Cardiac fibroblast (primary cell): ENCODE results near the gene BCL2.

ENCODE experiments used
- DNase-seq, 2 donors: peaks; one replicate each; pipeline versions ENCODE4 v3.0.0 to v3.0.0-alpha.2; 2010; ENCODE audit warnings: low read depth in 2 of 2
- H3K4me3 ChIP-seq, 2 donors: replicated peaks in 1 of 2; 1 replicate in 1 of 2; 2 replicates in 1 of 2; pipeline ENCODE4 v1.5.1; 2011; ENCODE audit warnings: low read depth in 2 of 2, low read length in 2 of 2, mild to moderate bottlenecking in 2 of 2, moderate library complexity in 1 of 2
- TF ChIP-seq, protein P1 (sequence below): IDR thresholded peaks from one replicate; pipeline ENCODE4 v1.5.1; 2011; ENCODE audit warnings: low read depth, mild to moderate bottlenecking, low read length, inconsistent platforms

The BCL2 gene

DNA sequence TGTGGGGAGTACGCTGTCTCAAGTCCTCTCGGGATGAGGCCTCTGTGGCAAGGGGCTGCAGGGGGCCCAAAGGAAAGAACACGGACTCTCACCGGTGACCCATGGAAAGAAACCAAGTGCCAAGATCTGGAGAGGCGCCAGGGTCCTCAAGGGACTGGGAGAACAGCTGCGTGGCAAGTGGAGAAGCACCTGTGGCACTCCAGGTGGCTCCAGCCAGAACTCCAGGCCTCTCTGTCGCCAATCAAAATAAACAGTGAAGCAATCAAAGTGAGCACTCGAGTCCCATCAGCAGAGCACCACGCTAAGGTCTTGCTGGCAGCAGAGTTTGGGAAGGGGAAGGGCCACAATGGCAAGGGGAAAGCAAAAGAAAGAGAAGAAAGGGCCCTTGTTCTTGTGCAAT is 54.7 kb downstream of the BCL2 start:
- no peak for DNase-seq
- TF ChIP-seq, protein P1, sequence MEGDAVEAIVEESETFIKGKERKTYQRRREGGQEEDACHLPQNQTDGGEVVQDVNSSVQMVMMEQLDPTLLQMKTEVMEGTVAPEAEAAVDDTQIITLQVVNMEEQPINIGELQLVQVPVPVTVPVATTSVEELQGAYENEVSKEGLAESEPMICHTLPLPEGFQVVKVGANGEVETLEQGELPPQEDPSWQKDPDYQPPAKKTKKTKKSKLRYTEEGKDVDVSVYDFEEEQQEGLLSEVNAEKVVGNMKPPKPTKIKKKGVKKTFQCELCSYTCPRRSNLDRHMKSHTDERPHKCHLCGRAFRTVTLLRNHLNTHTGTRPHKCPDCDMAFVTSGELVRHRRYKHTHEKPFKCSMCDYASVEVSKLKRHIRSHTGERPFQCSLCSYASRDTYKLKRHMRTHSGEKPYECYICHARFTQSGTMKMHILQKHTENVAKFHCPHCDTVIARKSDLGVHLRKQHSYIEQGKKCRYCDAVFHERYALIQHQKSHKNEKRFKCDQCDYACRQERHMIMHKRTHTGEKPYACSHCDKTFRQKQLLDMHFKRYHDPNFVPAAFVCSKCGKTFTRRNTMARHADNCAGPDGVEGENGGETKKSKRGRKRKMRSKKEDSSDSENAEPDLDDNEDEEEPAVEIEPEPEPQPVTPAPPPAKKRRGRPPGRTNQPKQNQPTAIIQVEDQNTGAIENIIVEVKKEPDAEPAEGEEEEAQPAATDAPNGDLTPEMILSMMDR = no peak
- H3K4me3 ChIP-seq = no peak overlapping the region

DNA sequence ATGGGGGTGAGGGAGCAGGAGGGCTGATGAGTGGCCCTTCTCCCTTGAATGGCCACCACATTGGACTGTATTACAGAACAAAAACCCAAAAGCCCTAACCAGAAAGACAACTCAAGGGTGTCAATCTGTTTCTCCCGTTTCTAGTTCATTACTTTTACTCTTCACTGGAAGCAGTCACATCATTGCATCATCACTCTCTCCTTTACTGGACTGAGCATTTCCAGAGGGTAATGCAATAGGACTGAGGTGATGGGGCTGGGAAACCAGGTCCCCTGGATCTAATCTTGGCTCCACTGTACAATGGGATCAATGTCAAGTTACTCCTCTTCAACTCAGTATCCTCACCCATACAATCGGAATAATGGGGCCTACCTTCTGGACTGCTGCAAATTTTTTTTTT is 56.1 kb downstream of the BCL2 start:
- no peak overlapping the region for H3K4me3 ChIP-seq
- TF ChIP-seq, protein P1 = no peak
- no peak for DNase-seq

DNA sequence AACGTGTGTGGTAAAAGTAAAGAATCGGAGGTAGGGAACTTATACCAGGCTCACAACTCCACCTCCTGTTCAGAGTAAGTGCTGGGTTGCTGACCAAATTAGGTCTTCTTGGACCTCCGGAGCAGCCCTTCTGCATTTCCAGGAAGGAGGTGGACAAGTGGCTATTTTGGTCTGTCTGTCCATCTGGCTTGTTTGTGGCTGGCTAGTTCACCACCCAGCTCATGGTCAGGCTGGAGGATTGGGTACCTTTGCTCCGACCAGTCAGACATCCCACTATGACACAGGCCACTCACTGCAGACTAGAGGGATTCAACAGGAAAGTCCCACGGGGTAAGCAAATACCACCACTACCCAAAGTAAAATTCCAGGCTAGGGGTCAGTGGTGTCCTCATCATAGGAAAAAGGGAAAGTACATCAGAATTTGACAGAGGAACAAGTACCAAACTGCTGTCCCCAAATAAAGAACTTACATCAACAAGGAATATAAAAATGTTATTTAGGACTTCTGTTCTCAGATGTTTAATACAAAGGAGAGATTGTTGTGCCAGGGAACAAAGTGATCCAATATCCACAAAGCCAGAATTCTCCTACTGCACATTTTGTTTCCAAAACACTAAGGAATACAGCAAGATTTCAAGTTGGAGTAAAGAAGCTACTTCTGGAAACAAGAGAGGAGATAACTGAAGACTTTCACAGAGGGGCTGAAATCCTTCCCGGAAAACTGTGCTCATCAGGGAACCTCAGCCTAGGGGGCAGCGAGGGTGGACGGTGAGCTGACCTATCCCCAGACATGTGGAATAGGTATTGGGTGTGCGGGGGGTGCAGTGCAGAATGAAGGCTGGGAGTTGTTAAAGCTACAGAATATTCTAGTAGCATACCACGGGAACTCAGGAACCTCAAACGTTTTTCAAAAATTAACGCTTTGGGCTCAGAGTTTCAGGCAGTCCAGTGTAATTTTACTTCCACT is 56.9 kb downstream of the BCL2 start:
- TF ChIP-seq, protein P1 = no peak
- H3K4me3 ChIP-seq = no peak overlapping the region
- no peak for DNase-seq

DNA sequence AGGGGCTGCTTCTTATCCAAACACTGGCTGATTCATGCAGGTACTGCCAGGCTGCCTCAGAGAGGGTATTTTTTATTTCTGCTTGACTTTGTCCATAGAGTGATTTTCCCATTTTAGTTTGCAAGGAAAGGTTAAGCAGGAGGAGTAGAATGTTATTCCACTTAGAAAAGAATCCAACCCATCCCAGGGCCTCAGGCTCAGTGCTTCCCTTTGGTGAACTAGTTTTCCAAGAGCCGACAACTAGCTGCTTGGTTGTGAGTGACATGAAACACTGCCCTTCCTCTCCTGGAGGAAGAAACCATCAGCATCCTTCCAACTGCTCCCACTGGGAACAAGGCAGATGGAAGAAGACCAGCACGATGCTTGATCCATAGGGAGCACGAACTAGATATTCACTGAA is 58.5 kb downstream of the BCL2 start:
- TF ChIP-seq, protein P1 = no peak
- DNase-seq = no peak
- no peak overlapping the region for H3K4me3 ChIP-seq

DNA sequence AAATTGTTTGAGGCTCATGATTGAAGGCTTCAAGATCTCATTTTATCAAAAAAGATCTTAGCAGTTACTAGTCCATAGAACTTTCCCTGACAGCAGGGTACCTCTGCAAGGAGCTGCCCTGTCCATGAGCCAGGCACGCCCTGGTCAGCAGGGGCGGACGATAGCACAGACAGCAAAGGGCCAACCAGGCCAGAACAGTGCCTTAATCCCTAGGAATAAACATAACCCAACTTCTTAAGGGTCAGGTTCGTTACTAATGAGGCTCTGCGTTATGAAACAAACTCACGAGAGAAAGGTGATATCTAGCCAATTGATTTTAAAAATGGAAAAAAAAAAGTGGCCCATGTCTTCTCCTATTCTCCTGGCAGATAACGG is 59.2 kb downstream of the BCL2 start:
- no peak overlapping the region for H3K4me3 ChIP-seq
- TF ChIP-seq, protein P1 = no peak
- no peak for DNase-seq

DNA sequence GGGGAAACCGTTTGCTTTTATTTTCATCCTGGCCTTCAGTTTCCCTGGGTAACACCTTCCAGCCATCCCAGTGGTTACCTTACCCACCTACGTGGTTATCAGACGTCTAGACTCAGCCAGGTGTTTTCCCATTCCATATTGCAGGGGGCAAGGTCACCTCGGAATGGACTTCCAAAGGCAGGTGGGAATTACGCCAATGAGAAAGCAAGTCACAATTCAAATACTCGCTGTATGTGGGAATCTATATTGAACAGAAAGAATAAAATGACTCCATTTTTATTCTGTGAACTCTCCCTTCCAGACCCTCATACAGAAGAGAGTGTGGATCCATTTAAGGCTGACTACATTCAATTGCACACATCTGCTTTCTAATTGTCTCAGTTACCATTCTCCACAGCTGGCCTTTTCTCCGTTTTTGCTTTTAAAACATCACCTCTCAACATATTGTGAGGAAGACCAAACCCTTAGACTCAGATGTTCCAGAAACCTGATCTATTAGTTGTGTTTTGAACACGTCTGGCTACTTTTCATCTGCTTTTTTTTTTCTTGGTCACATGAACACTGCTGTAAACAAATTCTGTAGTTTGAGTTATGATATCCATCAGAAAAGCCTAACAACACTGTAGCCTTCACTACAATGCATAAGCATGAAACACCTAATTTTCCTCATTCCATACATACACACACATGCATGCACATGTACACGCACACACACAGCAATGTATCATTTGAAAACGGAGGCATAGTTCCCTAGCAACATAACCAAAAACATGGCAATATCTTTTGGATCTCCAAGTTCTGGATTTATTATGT is 59.8 kb downstream of the BCL2 start:
- DNase-seq = no peak
- TF ChIP-seq, protein P1 = no peak
- no peak overlapping the region for H3K4me3 ChIP-seq
